GM18508 (cell line): ENCODE measurements around the gene PTGER1.
"Not testable (repeated sequence)": the region's sequence is repeated elsewhere in the genome, so short reads cannot be mapped to it uniquely, and the experiment has no call there.

Experiments used
- ATAC-seq: cut with Tn5 transposase; IDR thresholded peaks from one replicate; pipeline ENCODE4 v1.9.1; 2021; ENCODE audit warnings: moderate number of reproducible peaks; ENCODE audit not compliant: insufficient read depth, unreplicated experiment

PTGER1 gene, protein sequence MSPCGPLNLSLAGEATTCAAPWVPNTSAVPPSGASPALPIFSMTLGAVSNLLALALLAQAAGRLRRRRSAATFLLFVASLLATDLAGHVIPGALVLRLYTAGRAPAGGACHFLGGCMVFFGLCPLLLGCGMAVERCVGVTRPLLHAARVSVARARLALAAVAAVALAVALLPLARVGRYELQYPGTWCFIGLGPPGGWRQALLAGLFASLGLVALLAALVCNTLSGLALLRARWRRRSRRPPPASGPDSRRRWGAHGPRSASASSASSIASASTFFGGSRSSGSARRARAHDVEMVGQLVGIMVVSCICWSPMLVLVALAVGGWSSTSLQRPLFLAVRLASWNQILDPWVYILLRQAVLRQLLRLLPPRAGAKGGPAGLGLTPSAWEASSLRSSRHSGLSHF

DNA sequence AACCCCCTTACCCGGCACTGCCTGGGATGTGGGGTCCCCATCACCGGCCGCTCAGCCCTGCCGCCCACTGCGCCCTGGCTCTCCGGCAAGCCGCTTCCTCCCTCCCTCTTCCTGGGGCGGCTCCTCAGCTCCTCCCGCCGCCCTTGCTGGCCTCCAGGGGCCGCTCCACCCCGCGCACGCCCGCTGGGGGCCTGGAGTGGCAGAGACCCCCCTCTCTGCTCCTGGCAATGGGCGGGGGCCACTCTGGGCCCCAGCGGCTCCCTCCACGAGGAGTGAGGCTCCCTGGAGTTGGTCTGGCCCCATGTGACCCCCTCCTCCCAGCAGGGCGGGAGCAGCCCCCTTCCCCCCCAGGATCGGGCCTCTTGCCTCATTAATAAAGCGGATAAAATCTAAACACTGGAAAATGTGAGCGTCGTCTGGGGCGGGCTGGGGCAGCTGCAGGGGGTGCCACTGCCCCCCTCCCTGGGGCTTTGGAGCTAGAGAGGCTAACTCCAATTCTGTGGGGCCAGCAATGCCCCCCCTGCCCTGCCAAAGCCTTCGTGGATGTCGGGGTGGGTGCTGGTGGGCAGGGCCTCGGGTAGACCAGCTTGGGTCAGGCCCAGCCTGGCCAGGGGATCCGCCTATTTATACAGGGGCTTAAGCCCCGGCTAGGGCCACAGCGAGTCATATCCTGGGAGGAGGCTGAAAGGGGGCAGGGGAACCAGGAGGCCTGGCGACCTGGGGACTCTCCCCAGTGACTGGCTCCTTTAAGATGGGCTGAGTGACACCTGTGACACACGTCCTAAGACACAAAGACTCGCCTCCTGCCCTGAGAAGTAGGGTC lies at the start of gene PTGER1:
Gene PTGER1, minus strand, starts transcription at position 104 of the 823 bp plus-strand sequence. CDS start 1,034 bp downstream, outside the sequence.
- ATAC-seq = no peak

DNA sequence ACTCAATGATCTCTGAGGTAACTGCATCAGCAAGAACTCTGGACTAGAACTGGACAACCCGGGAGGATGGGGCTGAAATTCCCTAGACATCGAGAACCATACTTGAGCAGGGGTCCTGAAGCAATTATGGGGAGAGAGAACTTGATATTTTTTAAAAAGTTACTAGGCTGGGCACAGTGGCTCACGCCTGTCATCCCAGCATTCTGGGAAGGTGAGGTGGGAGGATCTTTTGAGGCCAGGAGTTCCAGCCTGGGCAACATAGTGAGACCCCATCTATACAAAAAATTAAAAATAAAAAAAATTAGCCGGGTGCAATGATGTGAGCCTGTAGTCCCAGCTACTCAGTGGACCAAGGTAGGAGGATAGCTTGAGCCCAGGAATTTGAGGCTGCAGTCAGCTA lies 45.4 kb upstream of the PTGER1 start:
- no peak for ATAC-seq

DNA sequence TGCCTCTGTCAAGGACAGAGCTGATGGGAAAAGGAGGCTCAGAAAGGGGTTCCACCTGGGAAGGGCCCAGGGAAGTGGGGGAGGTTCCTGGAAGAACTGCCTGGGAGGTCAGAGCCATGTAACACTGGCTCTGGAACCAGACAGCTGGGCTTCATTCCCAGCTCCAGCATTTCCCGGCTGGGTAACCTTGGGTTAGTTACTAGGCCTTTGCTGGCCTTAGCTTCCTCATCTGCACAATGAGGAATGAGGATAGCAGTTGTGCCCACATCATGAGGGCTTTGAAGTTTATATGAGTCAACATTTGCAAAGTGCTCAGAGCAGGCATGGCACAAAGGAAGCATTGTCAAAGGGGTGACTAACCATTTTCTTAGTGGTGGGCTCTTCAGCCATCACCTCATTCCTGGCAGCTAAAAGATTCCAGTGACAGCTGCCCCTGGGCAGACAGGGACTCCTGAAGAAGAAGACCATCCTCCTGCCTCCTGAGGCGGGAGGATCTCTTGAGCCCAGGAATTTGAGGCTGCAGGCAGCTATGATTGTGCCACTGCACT lies 44.8 kb upstream of the PTGER1 start:
- ATAC-seq = no peak

DNA sequence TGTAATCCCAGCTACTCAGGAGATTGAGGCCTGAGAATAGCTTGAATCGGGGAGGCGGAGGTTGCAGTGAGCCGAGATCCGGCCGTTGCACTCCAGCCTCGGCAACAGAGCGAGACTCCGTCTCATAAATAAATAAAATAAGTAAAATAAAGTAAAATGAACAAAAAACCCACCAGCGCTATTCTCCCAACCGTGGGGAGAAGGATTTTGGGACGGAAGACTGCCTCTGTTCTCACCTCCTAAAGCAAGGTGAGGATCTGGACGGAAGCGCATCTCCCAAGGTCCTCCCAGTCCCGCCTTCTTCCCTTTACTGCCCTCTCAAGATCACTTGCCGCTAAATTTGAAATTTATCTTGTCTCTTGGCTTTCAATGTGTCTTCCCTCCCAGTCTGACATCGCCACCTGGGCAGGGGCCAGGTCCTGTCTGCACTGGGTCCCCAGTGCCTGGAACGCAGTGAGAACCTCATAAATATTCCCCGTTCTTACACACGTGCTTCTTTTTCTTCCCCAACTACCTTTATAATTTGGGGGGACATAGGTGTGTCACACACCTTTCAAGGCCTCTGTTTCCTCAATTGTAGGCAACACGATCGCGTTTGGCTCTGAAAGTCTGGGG lies 44.2 kb upstream of the PTGER1 start:
- no peak for ATAC-seq

DNA sequence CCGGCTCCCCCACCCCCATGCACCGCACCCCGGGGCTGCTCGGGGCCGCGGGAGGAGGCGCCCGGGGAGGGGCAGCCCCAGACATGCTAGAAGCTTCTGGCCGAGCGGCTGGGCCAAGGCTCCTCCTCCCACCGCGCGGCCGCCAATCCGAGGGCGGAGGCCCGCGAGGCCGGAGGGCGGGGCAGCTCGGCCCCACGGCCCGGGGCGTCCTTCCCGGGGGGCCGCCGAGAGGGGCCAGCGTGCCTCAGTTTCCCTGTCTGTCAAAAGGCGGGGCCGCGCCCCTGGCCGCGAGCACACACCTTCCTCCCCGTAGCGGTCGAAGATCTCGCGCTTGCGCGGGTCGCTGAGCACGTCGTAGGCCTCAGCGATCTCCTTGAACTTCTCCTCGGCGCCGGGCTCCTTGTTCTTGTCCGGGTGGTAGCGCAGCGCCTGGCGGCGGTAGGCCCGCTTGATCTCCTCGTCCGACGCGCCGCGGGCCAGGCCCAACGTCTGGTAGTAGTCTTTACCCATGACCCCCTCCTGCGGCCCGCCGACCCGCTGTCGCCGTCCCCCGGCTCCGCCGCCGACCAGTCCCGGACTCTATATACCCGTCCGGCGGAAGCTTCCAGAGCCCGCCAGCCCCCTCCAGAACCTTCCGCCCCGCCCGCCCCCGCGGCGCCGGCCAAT lies 42.8 kb upstream of the PTGER1 start, which contains the start of gene DNAJB1:
Gene DNAJB1, minus strand, starts transcription at position 558 of the 666 bp plus-strand sequence. Its CDS starts 48 bp downstream, at position 510.
- peak; percentile 37 for ATAC-seq

DNA sequence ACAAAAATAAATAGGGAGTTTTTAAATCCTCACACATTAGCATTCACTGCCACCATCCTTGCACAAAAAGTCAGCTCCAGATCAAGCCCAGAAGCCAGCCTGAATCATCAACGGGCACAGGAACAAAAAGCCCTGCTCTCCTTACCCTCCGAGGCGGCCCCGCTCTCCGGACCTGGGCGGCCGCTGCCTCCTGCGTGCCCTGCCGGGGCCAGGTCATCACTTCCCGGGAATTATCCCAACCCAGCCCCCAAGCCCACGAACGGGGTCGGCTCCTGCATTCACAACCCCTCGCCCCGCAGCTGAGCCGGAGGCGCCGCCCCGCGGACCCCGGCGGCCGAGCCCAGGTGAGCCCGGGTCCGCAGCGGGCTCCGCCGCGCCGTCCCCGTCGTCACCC lies 42.3 kb upstream of the PTGER1 start:
- ATAC-seq = no peak

DNA sequence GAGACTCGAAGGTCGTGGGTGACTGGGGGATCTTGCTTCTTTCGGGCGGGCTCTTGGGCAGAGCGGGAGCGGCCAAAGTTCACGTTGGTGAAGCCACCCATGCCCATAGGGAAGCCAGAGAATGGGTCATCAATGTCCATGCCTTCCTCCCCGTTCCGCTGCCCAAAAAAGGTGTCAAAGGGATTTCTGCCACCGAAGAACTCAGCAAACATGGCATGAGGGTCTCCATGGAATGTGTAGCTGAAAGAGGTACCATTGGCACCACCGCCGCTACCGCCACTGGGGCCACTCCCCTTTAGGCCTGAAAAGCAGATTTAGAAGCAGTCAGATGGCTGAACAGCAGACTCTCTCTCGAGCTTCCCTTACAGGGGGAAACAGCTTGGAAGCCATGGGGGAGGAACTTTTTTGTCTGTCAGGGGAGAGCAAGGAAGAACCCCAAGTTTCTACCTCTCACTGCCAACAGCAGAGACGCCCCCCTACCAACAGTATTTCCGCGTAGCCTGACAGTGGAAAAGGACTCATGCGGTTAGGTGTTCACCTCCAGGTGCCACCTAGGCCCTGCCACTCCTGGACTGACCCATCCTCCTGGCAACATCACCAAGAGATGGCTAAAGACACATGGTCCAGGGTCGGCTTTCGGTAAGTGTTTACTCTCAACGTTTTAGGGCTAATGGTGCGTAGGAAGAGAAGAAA lies 41.7 kb upstream of the PTGER1 start:
- no peak for ATAC-seq

DNA sequence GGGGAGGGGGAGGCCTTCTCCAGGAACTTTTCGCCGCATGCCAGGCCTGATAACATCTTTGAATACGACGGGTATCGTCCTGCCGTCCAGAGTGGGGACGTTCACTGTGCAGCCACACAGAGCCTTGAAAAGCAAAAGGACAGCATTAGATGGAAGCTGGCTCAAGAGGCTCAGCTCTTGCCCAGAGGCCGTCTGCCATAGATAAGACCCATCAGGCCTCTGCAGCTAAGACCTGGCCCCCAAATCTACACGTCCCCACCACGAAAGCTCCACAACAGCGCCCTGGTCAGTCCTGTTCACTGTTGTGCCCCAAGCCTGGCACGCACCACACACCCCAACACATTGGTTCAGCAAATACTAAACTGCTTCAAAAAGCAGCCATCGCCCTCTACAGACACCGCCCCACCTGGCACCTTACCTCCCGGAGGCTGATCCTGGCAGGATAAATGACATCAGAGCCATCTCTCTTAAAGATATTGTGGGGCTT lies 40.9 kb upstream of the PTGER1 start:
- no peak for ATAC-seq

DNA sequence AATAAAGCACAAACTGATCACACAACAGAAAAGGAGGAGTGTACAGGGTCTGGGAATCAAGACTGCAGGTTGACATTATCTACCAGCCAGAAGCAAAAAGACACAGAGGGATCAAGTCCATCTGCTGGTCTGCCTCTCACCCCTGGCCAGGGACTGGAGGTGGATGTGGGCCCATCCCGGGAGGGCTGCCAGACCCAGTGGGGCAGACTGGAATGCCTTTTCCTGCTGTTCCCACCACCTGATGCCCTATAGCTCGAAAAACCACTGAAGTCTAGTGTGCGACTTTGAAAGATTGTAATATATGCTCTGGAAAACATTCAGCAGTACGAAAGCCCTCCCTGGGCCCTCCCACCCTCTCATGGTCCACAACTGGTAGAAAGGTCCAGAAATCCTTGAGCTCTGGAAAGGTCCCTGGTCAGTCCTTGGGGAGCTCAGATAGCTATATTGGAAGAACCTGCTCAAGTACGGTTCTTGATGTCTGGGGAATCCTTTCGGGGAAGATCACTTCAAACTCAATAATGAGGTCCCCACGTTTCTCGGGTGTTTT lies 40.4 kb upstream of the PTGER1 start:
- ATAC-seq = no peak

DNA sequence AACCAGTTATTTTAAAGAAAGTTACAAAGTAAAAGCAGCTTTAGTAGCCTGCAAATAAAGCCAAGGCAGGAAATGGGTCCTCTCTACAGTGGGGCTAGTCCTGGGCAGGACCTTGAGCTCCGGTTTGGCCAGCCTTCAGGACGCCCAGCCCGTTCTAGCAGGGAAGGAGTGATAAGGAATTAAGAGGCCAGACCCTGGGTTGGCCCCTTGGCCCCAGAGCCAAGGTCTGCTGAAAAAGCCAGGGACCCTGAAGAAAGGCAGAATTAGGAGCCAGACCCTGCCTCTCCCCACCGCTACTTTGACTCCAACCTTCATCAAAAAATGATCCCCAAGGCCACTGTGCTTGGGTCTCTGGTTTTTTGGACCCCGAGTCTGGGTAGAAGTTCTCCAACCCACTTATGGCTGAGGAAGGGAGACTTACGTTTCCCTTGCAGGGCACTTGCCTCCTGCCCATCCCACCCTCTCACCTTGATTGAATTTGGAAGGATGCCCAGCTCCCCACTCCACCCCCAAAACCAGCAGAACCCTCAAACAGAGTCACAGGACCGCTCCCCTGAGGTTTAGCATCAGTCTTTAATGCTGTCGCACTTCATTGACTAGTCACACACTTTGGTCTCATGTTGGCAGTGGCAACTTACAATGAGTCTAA lies 39.2 kb upstream of the PTGER1 start:
- ATAC-seq = no peak

DNA sequence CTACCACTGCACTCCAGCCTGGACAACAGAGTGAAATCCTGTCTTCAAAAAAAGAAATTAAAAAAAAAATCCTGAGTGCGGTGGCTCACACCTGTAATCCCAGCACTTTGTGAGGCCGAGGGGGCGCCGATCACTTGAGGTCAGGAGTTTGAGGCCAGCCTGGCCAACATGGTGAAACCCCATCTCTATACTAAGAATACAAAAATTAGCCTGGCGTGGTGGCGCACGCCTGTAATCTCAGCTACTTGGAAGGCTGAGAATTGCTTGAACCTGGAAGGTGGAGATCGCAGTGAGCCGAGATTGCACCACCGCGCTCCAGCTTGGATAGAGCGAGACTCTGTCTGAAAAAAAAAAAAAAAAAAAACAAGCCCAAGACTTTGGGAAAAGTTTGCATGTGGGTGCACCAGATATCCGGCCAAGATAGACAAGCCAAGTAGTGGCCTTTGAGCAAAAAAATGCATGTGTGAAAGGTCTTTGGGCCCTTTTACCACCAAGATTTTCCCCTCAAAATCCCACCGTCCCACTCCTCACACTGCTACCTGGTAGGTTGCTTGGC lies 37.3 kb upstream of the PTGER1 start:
- no peak for ATAC-seq

DNA sequence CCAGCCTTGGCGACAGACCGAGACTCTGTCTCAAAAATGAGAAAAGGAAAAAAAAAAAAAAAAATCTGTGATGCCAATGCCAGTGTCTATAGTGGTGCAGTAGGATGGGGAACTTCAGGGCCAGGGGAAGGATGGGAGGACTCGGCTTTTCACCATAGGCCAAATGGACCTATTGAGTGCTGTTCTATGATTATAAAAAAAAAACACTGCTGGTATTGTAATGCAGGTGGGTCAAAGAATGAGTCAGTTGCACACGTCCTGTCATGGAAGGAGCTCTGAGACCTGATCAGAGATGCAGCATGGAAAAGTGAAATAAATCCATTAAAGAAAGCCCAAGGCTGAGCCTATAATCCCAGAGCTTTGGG lies 36.1 kb upstream of the PTGER1 start:
- ATAC-seq = no peak

DNA sequence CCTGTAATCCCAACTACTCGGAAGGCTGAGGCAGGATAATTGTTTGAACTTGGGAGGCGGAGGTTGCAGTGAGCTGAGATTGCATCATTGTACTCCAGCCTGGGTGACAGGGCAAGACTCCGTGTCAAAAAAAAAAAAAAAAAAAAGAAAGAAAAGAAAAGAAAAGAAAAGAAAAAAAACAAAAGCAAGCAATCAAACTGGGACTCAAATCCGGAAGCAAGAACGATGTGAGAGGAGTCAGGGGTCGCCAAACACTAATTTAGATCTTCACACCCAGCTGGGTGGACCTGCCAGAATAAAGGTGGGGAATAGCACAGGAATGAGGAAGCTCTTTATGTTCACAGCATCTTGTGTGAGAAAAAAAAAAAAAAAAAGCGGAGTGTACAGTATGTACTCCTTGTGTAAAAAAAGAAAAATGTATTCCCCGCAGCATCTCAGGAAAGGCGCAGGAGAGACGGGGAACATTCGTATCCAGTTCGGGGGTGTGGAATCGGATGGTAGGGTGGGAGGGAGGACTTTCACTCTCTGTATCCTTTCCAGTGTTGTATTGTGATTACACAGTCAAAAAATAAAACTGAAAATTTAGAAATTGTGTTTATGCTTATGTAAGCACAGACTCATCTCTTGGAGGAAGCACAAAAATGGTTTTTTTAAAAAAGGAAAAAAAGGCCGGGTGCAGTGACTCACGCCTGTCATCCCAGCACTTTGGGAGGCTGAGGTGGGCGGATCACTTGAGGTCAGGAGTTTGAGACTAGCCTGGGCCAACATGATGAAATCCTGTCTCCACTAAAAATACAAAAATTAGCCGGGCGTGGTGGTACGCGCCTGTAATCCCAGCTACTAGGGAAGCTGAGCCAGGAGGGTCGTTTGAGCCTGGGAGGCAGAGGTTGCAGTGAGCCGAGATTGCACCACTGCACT lies 35.4 kb upstream of the PTGER1 start:
- no peak for ATAC-seq

DNA sequence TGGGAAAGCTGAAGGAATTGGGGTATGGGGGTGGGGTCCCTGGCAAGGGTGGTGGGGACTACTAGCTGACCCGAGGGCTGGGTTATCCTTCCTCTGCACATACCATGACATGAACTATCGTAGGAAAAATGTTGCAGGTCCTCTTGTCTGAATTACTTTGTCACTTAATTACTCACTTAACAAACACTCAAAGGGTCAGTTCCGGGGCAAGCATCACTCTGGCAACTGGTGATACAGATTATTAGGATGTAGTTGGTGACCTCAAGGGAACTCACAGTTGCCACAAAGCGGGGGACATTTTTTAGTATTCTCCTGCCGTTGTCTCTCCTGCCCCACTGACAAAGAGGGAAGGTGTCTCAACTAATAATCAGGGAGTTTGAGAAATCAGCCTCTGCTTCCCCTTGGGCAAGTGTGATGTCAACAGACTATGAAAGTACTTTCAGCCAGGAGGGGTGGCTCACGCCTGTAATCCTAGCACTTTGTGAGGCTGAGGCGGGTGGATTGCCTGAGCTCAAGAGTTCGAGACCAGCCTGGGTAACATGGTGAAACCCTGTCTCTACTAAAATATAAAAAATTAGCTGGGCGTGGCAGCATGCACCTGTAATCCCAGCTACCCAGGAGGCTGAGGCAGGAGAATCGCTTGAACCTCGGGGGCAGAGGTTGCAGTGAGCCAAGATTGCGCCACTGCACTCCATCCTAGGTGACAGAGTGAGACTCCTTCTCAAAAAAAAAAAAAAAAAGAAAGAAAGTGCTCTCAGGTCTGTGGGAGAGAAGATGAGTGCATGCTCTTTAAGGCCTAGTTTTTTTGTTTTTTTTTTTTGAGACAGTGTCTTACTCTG lies 32.8 kb upstream of the PTGER1 start:
- ATAC-seq = no peak

DNA sequence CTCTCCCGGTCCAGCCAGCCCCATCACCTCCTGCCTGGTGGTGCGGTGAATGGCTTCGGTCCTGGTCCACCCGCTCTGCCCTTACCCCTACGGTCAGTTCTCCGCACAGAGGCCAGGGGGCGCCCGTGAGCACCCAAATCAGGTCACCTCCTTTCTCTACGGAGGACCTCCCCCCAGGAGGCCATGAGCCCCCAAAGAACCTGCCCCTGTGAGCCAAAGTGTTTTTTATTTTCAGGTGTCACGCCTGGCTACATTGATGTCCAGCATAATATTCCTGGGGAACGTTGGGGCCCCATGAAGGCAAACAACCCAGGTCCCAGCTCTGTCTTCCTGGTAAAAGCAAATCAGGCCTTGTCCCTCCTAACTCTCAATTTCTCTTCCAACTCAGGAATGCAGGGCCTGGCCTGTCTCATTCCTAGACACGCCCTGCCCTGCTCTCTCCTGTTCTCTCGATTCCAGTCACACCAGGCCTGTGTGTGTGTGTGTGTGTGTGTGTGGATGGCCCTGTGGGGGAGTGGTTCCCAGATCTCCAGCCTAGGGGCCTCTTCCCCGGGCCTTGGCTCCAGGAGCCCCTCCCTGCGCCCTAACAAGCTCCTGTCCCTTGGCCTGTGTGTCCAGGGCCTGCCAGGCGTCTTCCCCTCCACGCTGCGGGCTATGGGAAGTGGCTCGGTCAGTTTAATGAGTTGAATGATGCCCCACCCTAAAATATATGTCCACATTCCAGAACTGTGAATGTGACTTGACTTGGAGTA lies 30.5 kb upstream of the PTGER1 start:
- no peak for ATAC-seq

DNA sequence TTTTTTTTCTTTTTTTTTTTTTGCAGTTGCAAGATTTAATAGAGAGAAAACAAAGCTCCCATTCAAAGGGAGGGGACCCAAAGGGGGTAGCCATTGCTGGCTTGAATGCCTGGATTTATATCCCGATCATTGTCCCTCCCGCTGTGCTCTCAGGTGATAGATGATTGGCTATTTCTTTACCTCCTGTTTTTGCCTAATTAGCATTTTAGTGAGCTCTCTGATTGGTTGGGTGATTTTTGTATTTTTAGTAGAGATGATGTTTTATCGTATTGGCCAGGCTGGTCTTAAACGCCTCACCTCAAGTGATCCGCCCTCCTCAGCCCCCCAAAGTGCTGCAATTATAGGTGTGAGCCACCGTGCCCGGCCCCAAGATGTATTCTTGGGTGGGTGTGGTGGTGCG lies 29.4 kb upstream of the PTGER1 start:
- ATAC-seq = not testable (repeated sequence)
